HuH-7 (cell line): ENCODE results near the gene DSG4.
A peak's percentile ranks its signal among the peaks of the same experiment; 100 is the strongest.
"Not testable (repeated sequence)": the region's sequence is repeated elsewhere in the genome, so short reads cannot be mapped to it uniquely, and the experiment has no call there.

Source experiments
- DNase-seq: peaks from one replicate; pipeline ENCODE4 v3.0.0; 2011; ENCODE audit warnings: low spot score

Gene DSG4

GRCh38 chr18:31376477-31376876 lies at the start of gene DSG4:
DSG4 (plus strand) TSS chr18:31376777; CDS start chr18:31376912, 135 bp downstream.
- no peak for DNase-seq

GRCh38 chr18:31329787-31330438 lies 46.7 kb upstream of the DSG4 start:
- no peak for DNase-seq

GRCh38 chr18:31343454-31343853 lies 33.1 kb upstream of the DSG4 start:
- no peak for DNase-seq

GRCh38 chr18:31353336-31353735 lies 23.2 kb upstream of the DSG4 start:
- not testable (repeated sequence) for DNase-seq

- no peak for DNase-seq
These were observed 21.6 kb upstream of the DSG4 start for GRCh38 chr18:31354990-31355389.

GRCh38 chr18:31356025-31356424 lies 20.6 kb upstream of the DSG4 start:
- DNase-seq = no peak

GRCh38 chr18:31364190-31364589 lies 12.4 kb upstream of the DSG4 start:
- no peak for DNase-seq

- DNase-seq = no peak
These were observed 7.1 kb upstream of the DSG4 start for GRCh38 chr18:31369478-31369877.

- DNase-seq = no peak
These were observed 4.6 kb upstream of the DSG4 start for GRCh38 chr18:31371989-31372388.

GRCh38 chr18:31373641-31374040 lies 2.9 kb upstream of the DSG4 start:
- DNase-seq = no peak

- no peak for DNase-seq
These were observed 4.3 kb downstream of the DSG4 start for GRCh38 chr18:31380912-31381311.

GRCh38 chr18:31382107-31382506 lies 5.5 kb downstream of the DSG4 start:
- no peak for DNase-seq

- DNase-seq = no peak
These were observed 10.2 kb downstream of the DSG4 start for GRCh38 chr18:31386741-31387140.

GRCh38 chr18:31393286-31393685 lies 16.7 kb downstream of the DSG4 start:
- DNase-seq = no peak

- no peak for DNase-seq
These were observed 20.4 kb downstream of the DSG4 start for GRCh38 chr18:31396796-31397612.

- no peak for DNase-seq
These were observed 21.6 kb downstream of the DSG4 start for GRCh38 chr18:31398191-31398590.

- no peak for DNase-seq
These were observed 22.9 kb downstream of the DSG4 start for GRCh38 chr18:31399306-31400032.

- peak; percentile 18 for DNase-seq
These were observed 24.8 kb downstream of the DSG4 start for GRCh38 chr18:31401156-31402025.

GRCh38 chr18:31402026-31402373 lies 25.4 kb downstream of the DSG4 start:
- no peak for DNase-seq

GRCh38 chr18:31403409-31403808 lies 26.8 kb downstream of the DSG4 start:
- no peak for DNase-seq

GRCh38 chr18:31407649-31408048 lies 31.1 kb downstream of the DSG4 start:
- DNase-seq = no peak

GRCh38 chr18:31409276-31409675 lies 32.7 kb downstream of the DSG4 start:
- DNase-seq = no peak
